Skin of body (tissue), 2 donors: ENCODE data around the gene MXRA7. TPM values are rescaled to one million over a fixed set of nuclear protein-coding genes. Genes with fewer than 3 reads are reported as not detected.
"Not testable (repeated sequence)": the region's sequence is repeated elsewhere in the genome, so short reads cannot be mapped to it uniquely, and the experiment has no call there.

Source experiments
- DNase-seq: peaks from one replicate; lab custom pipeline; 2025; lab: John Stamatoyannopoulos, UW
- total RNA-seq: library from RNA; depleted of rRNA; stranded (reverse); fragments of >200 nt; gene quantifications from one replicate; pipeline ENCODE4 v1.2.3, GENCODE V29; 2014

The MXRA7 gene
- total RNA-seq, 1 donor from 2014 or later: 66.4 TPM

DNA sequence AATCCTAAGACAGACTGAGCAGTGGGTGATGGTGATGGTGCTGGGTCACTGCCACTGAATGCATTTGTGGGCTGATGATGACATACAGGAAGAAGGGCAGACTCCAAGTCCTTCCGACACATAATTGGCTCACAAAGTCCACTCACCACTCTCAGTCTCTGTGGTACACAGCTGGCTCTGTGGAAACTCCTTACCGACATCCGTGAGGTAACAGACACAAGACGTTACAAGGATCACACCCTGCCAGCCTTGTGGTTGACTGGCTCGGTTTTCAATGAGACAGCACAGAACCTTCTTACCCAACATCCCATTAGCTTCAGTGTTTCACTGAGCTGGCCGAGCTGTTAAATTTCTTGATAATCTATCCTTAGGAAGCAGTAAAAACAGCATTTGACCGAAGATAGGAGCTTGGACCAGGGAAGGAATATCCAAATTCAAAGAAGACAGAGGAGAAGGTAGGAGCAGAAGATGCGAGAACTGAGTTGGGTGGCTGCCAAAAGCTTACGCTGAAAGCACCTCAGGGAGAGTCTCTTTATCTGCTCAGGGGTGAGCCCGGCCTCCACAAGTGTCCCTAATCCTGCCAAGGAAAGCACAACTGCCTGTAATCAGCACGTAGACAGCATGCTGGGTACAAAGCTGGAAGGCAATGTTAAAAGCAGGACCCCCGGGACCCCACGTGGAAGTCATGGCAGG lies 5.5 kb upstream of the MXRA7 start:
- no peak for DNase-seq

- DNase-seq: no peak
These were observed 4.7 kb upstream of the MXRA7 start for GRCh38 chr17:76715496-76715830.

DNA sequence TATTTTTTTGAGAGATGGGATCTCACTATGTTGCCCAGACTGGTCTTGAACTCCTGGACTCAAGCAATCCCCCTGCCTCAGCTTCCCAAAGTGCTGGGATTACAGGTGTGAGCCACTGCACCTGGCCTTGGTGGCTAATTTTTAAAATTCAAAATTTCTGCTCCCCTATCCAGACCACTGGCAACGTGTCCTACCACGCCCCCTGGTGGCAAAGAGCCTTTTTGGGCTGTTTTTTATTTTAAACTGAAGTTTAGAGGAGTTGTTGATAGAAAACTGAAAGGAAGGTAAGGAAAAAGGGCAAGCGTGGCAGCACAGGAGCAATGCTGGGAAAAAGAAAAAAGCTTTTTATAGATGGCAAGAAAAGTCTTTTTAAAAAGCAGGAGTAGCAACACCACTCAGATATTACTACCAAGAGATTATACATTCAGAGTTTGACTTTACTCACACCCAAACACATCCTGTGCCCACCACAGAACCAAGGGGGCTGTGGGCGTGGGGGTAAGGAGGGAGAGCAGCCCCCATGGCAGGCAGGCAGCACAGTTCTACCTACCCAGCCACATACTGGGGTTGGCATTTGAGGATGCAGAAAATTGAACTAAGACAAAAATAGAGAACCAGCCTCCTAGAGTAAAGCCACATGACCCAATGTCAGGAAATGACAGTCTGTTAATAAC lies 4.2 kb upstream of the MXRA7 start:
- no peak for DNase-seq

DNA sequence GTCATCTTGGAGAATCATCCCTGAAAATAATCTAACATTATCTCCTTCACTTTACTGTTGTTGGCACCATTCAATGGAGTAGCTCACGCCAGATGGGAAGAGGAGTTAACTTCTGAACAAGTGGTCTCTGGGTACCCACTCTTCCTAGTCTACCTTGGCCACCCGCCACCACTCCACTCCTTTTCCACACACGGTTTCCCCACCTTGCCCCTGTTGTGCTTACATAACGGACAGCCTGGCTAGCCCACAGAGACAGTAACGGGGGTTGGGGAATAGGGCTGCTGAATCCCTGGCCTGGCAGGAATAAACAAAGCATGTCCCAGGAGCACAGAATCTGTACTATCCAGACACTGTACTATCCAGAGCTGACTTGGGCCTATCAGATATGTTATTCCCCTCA lies 3.6 kb upstream of the MXRA7 start:
- DNase-seq: no peak

DNA sequence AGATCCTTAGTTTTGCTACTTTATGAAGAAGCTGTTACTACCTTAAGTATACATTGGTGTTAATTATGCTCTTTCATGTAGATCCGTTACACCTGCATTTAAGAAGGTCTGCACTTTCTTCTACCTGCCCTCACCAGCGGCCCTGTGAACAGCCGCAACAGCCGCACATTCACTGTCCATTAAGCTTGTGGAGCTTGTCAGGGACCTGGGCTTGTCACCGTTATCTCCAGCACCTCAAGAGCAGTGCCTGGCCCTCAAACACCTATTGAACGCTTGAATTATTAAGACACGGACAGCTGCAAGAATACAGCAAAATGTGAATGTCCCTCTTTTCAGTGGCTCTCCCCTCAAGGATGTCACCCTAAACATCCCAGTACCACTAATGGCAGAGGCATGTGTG lies 3.0 kb upstream of the MXRA7 start:
- no peak for DNase-seq

DNA sequence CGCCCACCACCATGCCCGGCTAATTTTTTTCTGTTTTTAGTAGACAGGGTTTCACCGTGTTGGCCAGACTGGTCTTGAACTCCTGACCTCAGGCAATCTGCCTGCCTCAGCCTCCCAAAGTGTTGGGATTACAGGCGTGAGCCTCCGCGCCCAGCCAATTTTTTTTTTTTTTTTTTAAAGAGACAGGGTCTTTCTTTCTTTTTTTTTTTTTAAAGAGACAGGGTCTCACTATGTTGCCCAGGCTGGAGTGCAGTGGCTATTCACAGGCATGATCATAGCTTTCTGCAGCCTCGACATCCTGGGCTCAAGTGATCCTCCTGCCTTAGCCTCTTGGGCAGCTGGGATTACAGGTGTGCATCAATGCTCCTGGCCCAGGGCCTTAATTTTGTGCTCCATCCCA lies 1.6 kb upstream of the MXRA7 start:
- DNase-seq: not testable (repeated sequence)

DNA sequence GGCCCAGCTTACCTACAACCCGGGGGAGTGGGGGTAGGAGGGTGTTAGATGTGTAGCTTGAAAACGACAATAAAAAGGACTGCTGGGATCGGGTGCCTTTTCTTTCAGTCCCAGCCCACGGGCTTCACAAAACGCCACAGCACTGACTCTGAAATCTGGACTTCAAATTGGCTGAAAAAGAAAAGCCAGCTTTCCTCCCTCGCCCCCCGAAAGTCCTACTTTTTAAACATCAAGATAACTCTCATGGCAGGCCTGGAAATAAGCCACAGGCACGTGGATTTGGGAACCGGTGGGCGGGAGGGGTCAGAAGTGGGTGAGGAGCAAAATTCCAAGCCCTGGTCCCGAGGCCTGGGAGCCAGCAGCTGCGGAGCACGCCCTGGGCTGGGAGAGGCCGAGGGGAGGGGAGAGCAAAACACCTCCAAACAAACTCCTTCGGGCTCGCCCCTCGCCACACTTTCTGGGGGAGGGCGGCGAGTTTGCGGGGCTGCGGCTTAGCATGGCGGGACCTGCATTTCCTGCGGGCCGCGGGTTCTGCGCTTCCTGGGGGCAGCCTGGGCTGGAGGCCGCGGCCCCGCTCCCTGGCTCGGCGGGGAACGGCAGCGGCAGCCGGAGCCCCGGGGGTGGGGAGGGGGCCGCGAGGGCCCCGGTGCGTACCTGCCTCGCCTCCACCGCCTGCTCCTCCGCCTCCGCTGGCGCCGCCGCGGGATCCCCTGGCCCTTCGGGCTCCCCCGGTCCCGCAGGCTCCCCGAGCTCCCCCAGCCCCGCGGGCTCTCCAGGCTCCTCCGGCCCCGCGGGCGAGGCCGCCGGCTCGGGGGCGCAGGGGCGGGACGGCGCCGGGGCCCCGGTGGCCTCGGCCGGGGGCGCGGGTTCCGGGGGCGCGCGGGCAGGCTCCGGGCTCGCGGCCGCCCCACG lies 558 bp downstream of the MXRA7 start:
- DNase-seq: not testable (repeated sequence)

DNA sequence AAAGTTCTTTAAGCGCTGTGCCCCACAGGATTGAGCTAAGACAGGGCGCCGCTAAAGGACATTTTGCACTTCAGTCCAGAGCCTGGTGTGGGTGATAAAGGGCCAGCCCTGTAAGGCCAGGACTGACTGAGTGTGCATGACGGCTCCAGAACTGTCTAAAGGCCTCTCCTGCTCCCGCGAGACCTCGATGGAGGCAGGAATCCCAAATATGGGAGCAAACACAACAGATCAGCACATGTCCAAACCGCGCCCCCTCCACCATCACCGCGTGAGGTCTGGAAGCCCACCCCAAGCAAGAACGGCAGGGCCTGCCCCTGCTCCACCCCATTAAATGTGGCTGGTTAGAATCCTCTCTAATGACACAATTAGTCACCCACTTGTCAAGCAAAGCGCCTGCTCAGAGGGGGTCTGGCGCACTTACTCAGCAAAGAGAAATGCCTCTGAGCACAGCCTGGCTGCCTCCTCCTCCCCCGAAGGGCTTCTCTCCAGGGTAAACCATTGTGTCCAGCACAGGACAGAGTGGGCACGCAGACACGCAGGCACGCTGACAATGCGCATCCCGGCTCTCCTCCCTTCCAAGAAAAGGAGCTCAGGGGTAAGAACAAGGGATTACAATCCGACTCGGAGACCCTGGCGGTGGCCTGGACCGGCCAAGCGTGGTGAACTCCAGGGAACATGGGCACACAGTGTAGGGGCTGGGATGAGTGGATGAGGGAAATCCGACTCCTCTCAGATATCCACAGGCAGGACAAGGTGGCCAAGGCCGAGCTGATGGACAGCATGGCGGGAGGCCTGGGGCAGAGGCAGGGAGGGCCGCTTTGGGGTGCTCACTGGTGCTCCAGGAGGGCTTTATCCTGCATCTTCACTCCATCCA lies 1.5 kb downstream of the MXRA7 start:
- DNase-seq: peak; percentile 84

- peak; percentile 14 for DNase-seq
These were observed 2.6 kb downstream of the MXRA7 start for GRCh38 chr17:76707985-76708807.

- DNase-seq: no peak
These were observed 3.9 kb downstream of the MXRA7 start for GRCh38 chr17:76706817-76707216.

- no peak for DNase-seq
These were observed 6.0 kb downstream of the MXRA7 start for GRCh38 chr17:76704805-76705204.

DNA sequence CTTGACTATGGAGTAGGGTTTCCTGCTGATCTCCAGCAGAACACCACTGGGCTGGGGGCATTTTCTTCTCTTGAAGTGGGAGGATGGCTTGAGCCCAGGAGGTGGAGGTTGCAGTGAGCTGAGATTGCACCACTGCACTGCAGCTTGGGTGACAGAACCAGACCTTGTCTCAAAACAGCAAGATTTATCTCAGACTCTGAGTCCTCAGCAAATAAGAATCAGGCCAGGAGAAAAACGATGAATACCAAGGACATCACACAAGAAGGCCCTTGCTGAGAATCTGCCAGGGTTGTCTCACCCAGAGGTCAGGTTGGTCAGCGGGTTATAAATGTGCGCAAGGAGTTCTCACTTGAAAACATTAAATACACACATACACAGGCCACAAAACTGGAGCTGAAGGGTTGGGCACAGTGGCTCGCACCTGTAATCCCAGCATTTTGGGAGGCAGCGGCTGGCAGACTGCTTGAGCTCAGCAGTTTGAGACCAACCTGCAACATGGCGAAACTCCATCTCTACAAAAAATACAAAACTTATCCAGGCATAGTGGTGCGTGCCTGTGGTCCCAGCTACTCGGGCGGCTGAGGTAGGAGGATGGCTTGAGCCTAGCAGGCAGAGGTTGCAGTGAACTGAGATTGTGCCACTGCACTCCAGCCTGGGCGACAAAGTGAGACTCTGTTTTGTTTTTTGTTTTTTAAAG lies 7.7 kb downstream of the MXRA7 start:
- DNase-seq: no peak

GRCh38 chr17:76702076-76702475 lies 8.7 kb downstream of the MXRA7 start:
- DNase-seq: no peak

GRCh38 chr17:76701471-76701967 lies 9.2 kb downstream of the MXRA7 start:
- DNase-seq: no peak

- peak; percentile 74 for DNase-seq
These were observed 9.9 kb downstream of the MXRA7 start for GRCh38 chr17:76700617-76701470.

DNA sequence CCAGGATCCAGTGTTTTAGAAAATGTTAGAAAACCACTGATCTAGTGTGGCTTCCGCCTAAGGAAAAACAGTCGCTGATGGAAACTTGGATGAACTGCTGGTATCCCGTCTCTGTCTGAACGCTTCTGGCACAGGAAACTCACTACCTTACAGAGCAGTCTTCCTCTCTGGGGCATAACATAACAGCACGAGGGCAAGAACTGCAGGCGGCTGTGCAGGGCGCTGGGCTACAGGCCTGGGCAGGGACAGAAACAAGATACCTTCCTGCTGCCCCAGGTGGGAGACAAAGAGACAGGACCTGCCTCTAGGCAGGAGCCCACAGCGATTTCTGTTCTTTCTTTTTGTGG lies 10.5 kb downstream of the MXRA7 start:
- DNase-seq: peak; percentile 19

DNA sequence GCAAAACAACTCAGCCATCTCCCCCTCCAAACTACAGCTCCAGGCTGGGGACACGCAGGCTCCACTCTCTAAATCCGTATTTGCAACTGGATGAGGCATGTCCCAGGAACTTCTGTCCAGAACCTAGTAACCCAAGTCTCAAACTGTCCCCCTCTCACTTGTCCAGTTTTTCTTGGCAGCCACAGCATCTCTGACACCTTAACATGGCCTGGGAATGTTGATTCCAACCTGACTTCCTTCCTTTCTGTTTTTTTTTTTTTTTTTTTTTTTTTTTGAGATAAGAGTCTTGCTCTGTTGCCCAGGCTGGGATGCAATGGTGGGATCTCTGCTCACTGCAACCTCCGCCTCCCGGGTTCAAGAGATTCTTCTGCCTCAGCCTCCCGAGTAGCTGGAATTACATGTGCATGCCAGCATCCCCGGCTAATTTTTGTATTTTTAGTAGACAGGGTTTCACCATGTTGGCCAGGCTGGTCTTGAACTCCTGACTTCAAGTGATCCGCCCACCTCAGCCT lies 12.2 kb downstream of the MXRA7 start:
- not testable (repeated sequence) for DNase-seq

GRCh38 chr17:76697702-76698465 lies 12.9 kb downstream of the MXRA7 start:
- no peak for DNase-seq
